CD4-positive, alpha-beta T cell treated with Interleukin-17A for 4 hours (primary cell): ENCODE results near the gene RBM33.

ENCODE experiments used
- DNase-seq: peaks from one replicate; pipeline ENCODE4 v3.0.0-alpha.2; 2020; ENCODE audit warnings: mixed read lengths

Gene RBM33

GRCh38 chr7:155631155-155631554 is 13.3 kb upstream of the RBM33 start:
- no peak for DNase-seq

GRCh38 chr7:155635817-155636216 is 8.6 kb upstream of the RBM33 start:
- DNase-seq, result no peak

DNA sequence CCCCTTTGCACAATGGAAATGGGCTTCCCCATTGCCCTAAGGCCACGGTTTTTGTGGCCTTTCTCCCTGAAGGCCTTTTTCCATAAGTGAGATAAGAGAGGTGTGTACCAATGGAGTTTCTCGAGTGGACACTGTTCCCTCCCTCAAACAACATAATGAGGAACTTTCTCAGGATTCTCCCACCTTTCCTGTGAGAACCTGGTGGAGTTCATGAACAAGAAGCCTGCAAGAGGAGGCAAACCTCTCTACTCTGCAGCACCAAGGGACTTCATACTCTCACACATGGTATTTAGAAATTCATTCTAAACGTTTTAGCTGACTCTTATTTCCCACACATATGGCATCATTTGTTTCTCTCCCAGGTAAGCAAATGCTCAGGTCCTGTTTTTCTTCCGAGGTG is 7.3 kb upstream of the RBM33 start:
- DNase-seq, result no peak

DNA sequence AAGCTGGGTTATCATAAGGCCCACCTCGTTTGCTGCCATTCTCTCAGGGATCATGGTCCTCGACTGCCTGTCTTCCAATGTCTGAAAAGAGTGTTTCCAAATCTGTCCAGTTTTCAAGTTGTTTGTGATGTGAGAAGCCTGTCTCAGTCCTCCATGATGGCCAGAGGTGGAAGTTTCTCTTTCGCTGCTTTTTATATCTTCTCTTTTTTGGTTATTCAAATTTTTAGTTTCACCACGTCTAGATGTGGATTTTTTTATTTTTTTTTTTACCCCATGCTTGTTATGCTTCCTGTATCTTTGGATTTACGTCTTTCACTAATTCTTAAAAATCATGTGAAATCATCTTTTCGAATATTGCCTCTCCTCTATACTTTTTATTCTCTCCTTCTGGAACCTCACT is 6.1 kb upstream of the RBM33 start:
- DNase-seq, result no peak

DNA sequence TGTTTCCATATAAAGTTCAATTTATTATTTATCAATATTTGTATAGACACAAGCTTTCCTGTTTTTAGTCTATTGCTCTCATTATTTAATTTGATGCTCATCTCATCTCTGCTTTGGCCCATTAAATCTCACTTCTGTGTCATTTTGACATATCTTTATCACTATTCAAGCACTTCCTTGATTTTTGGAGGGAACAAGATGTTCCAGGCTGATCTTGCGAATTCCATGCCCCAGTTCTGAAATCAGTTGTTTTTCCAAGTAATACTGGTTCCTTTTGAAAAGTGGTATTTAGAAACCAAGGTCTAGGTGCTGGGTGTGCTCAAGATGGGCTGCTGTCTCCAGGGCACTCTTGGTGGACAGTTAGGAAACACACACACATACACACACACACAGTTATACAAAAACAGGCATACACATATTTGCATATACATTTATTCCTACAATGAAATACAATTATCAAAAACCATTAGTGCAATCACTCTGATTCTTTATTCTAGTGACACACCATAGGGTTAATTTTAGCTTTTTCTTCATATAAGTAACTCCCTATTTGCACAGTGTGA is 4.4 kb upstream of the RBM33 start:
- no peak for DNase-seq

DNA sequence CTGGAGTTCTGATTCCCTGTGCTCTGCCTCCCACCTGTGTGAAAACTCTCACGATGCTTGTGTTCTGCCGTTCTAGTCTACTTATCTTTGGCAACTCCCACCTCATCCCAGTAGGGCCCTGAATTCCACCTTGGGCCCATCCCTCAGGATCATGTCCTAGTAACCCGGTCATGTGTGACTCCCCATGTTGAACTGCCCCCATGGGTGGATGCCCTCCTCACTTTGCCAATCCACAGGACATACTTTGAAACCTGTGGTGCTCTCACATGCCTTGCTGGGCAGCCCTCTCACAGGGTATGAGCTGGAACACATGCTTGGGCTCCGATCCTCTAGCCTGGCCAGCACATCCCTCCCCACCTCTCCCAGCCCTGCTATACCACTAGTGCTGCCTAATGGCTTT is 3.8 kb upstream of the RBM33 start:
- DNase-seq, result no peak

DNA sequence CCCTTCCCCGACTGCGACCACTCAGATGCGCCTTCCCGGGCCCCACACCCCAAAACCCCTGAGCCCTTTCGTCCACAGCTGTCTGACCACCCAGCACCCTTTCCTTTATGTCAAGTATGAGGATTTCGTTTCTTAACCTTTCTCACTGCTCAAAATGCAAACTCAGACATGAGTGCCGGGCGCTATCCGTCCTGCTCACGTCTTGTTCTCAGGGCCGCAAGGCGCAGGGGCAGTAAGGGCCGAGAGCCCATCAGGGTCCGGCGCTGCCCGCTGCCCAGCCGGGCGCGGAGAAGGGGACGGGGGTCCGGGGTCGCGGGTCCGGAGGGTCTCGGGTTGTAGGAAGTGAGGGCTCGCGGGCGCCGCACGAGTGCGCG is 670 bp upstream of the RBM33 start:
- no peak for DNase-seq

DNA sequence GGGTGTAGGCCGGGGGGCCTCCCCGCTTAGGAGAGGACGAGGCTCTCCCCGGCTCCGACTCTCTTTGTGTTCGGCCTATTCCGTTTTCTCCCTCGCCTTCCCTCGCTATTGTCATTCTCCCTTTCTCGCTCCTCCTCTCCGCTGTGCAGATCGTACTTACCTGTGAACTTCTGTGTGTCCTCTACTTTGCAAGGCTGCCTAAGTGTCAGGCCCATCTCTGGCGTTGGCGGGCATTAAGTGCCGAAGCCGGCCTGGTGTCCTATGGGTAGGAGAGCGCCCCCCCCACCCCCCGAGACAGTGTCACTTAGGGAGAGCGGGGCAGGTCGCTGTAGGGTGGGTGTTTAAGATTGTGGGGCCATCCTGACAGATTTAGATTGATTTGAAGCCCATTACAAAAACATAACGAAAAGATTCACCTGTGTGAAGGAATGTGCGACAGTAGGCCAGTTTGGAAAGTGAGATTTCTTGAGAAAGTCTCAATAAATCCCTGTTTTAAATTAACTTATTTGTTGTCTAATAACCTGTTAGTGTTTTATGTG is 579 bp downstream of the RBM33 start:
- DNase-seq, result peak; percentile 56

DNA sequence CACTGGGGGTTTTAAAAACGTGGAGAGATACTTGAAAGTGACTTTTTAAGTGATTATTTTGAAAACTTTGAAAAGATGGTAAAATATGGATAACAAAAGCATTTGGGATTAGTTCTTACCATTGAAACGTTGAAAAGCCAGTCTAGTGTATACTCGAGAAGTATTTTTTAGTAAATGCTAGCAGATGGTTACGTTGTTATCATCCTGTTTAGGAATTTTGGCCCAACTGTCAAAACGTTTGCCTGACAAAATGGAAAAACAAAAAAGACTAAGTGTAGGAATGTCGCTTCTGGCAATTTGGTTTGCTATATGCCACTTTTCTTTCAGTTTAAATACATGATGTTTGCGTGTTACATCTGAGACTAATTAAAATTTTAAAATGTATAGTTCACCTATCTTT is 1.2 kb downstream of the RBM33 start:
- DNase-seq, result no peak

DNA sequence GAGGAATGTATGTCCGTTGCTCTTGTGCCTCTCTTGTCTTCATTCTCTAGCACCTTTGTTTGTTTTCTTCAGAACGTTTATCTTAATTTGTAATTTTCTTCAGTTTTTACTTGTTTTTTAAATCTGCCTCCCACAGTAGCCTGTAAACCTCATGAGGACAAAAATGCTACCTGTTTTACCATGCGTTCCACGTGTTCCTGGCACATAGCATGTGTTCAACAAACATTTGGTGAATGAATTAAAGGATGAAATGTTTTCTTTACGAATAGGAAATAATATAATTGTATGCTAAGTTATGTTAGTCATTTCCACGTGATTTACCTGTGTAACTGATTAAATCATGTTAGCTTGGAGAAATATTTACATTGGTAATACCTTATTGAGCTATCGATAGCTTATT is 2.2 kb downstream of the RBM33 start:
- DNase-seq, result no peak

DNA sequence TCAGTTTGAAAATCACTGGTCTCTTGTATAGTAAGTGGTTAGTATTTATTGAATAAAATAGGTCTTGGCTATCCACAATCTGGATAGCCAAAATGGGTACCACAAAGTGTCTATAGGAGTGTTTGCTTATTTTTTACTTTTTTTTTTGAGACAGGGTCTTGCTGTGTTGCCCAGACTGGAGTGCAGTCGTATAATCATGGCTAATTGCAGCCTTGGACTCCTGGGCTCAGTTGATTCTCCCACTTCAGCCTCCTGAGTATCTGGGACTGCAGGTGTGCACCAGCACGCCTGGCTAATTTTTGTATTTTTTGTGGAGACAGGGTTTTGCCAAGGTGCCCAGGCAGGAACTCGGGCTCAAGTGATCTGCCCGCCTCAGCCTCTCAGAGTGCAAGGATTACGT is 2.8 kb downstream of the RBM33 start:
- no peak for DNase-seq

GRCh38 chr7:155647734-155648133 is 3.3 kb downstream of the RBM33 start:
- DNase-seq, result no peak

- DNase-seq, result no peak
These were observed 4.4 kb downstream of the RBM33 start for GRCh38 chr7:155648752-155649339.

DNA sequence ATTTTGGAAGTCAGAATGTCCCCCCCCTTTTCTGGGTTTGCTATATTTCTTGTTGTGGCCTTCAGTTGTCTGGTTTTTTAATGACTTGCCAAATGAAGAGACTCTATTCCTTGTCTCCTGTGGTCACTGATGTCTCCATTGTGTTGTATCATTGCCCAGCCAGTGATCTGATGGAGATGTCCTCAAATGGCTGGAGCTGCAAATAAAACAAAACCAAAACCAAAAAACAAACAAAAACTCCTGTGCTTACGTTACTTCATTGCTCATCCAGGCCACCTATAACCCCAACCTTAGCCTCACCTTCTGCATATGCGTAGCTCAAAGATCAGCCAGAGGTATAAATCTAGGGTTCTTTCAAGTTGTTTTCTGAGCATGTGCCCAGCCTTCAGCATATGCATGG is 5.1 kb downstream of the RBM33 start:
- DNase-seq, result no peak

- no peak for DNase-seq
These were observed 8.0 kb downstream of the RBM33 start for GRCh38 chr7:155652156-155653114.

- DNase-seq, result no peak
These were observed 9.3 kb downstream of the RBM33 start for GRCh38 chr7:155653803-155654202.

GRCh38 chr7:155656891-155657290 is 12.4 kb downstream of the RBM33 start:
- DNase-seq, result no peak

GRCh38 chr7:155660059-155660757 is 15.7 kb downstream of the RBM33 start:
- no peak for DNase-seq

DNA sequence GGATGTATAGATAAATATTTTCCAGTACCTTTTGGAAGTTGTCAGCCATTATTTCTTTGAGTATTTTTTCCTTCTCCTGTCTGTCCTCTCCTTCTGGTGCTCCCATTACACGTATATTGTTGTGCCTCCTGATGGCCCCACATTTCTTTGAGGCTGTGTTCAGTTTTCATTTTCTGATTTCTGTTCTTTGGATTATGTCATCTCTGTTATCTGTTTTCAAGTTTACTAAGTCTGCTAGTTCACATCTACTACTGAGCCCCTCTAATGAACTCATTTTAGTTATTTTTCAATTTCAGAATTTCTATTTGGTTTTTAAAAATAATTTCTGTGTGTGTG is 16.3 kb downstream of the RBM33 start:
- no peak for DNase-seq

- no peak for DNase-seq
These were observed 18.0 kb downstream of the RBM33 start for GRCh38 chr7:155662343-155663043.

DNA sequence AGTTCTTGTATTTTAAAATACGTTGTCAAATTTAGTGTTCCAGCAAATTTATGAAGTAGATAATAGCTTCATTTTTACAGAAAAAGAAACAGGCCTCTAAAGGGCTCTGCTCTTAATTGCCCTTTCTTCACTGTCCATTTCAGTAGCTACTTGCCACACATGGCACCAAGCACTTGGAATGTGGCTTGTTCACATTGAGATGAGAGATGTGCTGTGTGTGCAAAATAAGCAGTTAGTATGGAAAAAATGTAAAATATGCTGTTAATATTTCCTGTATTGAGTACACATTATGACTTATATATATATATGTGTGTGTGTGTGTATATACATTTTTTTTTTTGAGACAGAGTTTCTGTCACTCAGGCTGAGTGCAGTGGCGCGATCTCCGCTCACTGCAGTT is 19.5 kb downstream of the RBM33 start:
- no peak for DNase-seq

DNA sequence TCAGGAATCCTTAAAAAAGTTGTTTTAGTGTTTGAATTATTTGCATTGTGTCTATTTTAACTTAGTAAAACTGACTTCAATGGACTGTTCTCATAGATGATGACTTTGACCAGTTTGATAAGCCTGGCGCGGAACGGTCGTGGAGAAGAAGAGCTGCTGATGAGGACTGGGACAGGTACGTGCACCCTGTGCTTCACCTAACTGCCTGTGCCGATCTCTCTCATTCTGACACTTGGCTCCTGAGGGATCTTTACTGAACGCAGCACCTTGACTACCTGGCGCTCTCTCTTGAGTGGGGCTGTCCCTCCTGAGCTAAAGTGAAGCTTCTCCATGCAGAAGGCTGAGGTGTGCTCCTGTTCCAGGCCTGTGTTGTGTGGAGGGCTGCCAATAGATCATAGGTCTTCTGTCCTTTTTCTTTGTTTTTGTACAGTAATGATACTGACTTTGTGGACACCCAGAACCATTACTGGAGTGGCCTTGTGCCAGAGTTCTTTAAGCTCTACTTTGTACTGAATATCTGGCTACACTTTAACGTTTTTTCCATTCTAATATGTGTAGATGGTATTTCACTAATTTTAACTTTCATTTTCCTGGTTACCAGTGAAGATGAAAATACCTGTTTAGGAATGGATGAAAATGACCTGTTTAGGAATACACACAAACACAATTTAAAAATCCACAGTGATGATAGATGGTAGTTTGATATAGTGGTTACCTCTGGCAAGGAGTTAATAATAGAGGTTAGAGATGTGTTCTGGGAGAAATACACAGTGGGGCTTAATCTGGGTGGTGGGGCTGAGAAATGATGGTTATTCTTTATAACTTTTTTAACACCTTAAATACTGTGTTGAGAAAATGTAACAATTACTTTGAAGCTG is 20.9 kb downstream of the RBM33 start:
- DNase-seq, result no peak
